D721Med (cell line): ENCODE data around the gene CD27.

Experiments
- DNase-seq: peaks from one replicate; pipeline ENCODE4 v3.0.0; 2011; ENCODE audit warnings: low spot score; ENCODE audit not compliant: insufficient read length
- FAIRE-seq: peaks from 2 replicates; lab custom pipeline; 2011; peaks lifted over from hg19 to GRCh38; lab: Jason Lieb, UNC
- CTCF ChIP-seq: IDR thresholded peaks from 2 replicates; pipeline ENCODE4 v1.5.1; 2012; ENCODE audit warnings: mild to moderate bottlenecking, control low read depth; ENCODE audit not compliant: insufficient read depth; ENCODE audit errors: missing control alignments

The CD27 gene

GRCh38 chr12:6434205-6435140, 10.3 kb upstream of the CD27 start:
- FAIRE-seq (no peak), DNase-seq (no peak)
- no peak for TF ChIP-seq CTCF

GRCh38 chr12:6435961-6436715, 8.6 kb upstream of the CD27 start:
- TF ChIP-seq CTCF, result no peak
- DNase-seq (no peak), FAIRE-seq (no peak)

GRCh38 chr12:6437586-6437985, 7.2 kb upstream of the CD27 start:
- FAIRE-seq (no peak), DNase-seq (no peak)
- no peak for TF ChIP-seq CTCF

GRCh38 chr12:6438345-6438744, 6.4 kb upstream of the CD27 start:
- no peak for DNase-seq
- no peak for TF ChIP-seq CTCF
- no peak for FAIRE-seq

DNA sequence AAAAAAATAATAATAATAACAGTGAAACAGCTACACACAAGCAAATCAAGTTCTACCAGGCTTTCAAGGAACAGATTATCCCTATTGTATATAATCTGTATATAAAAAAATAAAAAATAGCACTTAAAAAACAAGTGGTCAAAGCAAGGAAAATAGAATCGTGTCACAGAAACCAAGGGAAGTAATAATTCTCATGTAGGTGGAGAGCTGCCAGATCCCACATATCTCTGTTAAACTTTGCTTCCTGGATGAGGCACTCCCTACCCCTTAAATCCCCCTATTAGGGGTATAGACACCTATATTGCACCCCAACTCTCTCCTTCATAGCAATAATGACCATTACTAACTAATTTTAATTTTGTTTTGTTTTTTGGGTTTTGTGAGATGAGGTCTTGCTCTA, 4.4 kb upstream of the CD27 start:
- no peak for TF ChIP-seq CTCF
- DNase-seq, result no peak
- no peak for FAIRE-seq

DNA sequence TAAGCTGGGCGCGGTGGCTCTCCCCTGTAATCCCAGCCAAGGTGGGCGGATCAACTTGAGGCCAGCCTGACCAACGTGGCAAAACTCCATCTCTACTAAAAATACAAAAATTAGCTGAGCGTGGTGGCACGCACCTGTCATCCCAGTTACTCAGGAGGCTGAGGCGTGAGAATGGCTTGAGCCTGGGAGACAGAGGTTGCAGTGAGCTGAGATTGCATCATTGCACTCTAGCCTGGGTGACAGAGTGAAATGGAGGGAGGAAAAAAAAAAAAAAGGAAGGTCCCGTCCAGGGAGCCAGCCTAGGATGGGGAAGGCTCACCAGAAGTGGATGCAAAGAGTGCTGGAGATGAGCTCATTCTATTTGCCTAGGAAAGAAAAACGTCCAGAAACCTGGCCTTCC, 1.9 kb upstream of the CD27 start:
- FAIRE-seq, result no peak
- no peak for DNase-seq
- no peak for TF ChIP-seq CTCF
